GM18526 (cell line): Measurements from ENCODE around the gene MACROD2.

Experiments
- POLR2A ChIP-seq: IDR thresholded peaks from 3 replicates; pipeline ENCODE4 v1.6.1; 2011; ENCODE audit not compliant: insufficient read length; ENCODE audit errors: extremely low read depth

MACROD2 gene

GRCh38 chr20:16100767-16101166, 2105.5 kb downstream of the MACROD2 start:
- no peak for TF ChIP-seq POLR2A
